Measurements from ENCODE around the gene SUSD5.

SUSD5 gene

GRCh38 chr3:33155301-33155700 is 63.3 kb downstream of the SUSD5 start:
- no peak for TF ChIP-seq CTCF (IDR thresholded peaks at IDR 0.05; ENCODE audit: borderline replicate concordance, insufficient read depth, low read depth, low read length)
- H3K4me3 ChIP-seq (ENCODE audit: low read depth, low read length) = no peak overlapping the region

GRCh38 chr3:33153782-33154181 is 64.8 kb downstream of the SUSD5 start:
- no peak overlapping the region for H3K4me3 ChIP-seq (ENCODE audit: low read depth, low read length)
- TF ChIP-seq CTCF (IDR thresholded peaks at IDR 0.05; ENCODE audit: borderline replicate concordance, insufficient read depth, low read depth, low read length) = no peak

GRCh38 chr3:33152363-33153360 is 65.9 kb downstream of the SUSD5 start:
- no peak for TF ChIP-seq CTCF (IDR thresholded peaks at IDR 0.05; ENCODE audit: borderline replicate concordance, insufficient read depth, low read depth, low read length)
- no peak overlapping the region for H3K4me3 ChIP-seq (ENCODE audit: low read depth, low read length)

- H3K4me3 ChIP-seq (ENCODE audit: low read depth, low read length) = no peak overlapping the region
- TF ChIP-seq CTCF (IDR thresholded peaks at IDR 0.05; ENCODE audit: borderline replicate concordance, insufficient read depth, low read depth, low read length) = no peak
These were observed 69.3 kb downstream of the SUSD5 start for GRCh38 chr3:33149342-33149741.

- no peak overlapping the region for H3K4me3 ChIP-seq (ENCODE audit: low read depth, low read length)
- TF ChIP-seq CTCF (IDR thresholded peaks at IDR 0.05; ENCODE audit: borderline replicate concordance, insufficient read depth, low read depth, low read length) = no peak
These were observed 71.7 kb downstream of the SUSD5 start for GRCh38 chr3:33146791-33147445.

- H3K4me3 ChIP-seq (ENCODE audit: low read depth, low read length) = no peak overlapping the region
- no peak for TF ChIP-seq CTCF (IDR thresholded peaks at IDR 0.05; ENCODE audit: borderline replicate concordance, insufficient read depth, low read depth, low read length)
These were observed 72.6 kb downstream of the SUSD5 start for GRCh38 chr3:33145901-33146580.

Data from GM12875 (cell line).